Loucy (cell line): ENCODE data around the gene MINDY4B.

Experiments used
- H2AFZ ChIP-seq: fragments of 200-600 bp; sonication (generic); 2 replicates; pipeline ENCODE4 v1.6.0; 2016; ENCODE audit warnings: antibody characterized with exemption, mild to moderate bottlenecking, low read length, moderate library complexity
- H3F3A ChIP-seq: fragments of 200-600 bp; 2 replicates; pipeline ENCODE4 v1.6.0; 2016; ENCODE audit warnings: antibody characterized with exemption, low read depth, mild to moderate bottlenecking
- H3K27me3 ChIP-seq: fragments of 200-600 bp; sonication (generic); 2 replicates; pipeline ENCODE4 v1.6.1; 2014; ENCODE audit warnings: low read length, mild to moderate bottlenecking; ENCODE audit not compliant: insufficient read depth, poor library complexity, severe bottlenecking
- H3K36me3 ChIP-seq: fragments of 200-600 bp; sonication (generic); 2 replicates; pipeline ENCODE4 v1.6.1; 2016; ENCODE audit warnings: low read length; ENCODE audit not compliant: insufficient read depth
- H3K4me1 ChIP-seq: fragments of 200-600 bp; sonication (generic); 2 replicates; pipeline ENCODE4 v1.5.1; 2014; ENCODE audit warnings: low read length, mild to moderate bottlenecking; ENCODE audit not compliant: insufficient read depth, poor library complexity, severe bottlenecking
- H3K4me2 ChIP-seq: fragments of 200-600 bp; sonication (generic); 2 replicates; pipeline ENCODE4 v1.6.0; 2014; ENCODE audit warnings: antibody characterized with exemption, low read length, low read depth, mild to moderate bottlenecking; ENCODE audit not compliant: poor library complexity, severe bottlenecking
- H3K4me3 ChIP-seq: fragments of 200-600 bp; sonication (generic); 2 replicates; pipeline ENCODE4 v1.5.1; 2014; ENCODE audit warnings: low read length, mild to moderate bottlenecking, mixed read lengths; ENCODE audit not compliant: poor library complexity, severe bottlenecking
- H3K79me2 ChIP-seq: fragments of 200-600 bp; sonication (generic); 2 replicates; pipeline ENCODE4 v1.6.1; 2014; ENCODE audit warnings: low read length; ENCODE audit not compliant: insufficient read depth
- H3K9ac ChIP-seq: fragments of 200-600 bp; sonication (generic); 2 replicates; pipeline ENCODE4 v1.6.0; 2014; ENCODE audit warnings: mild to moderate bottlenecking, low read depth, low read length, moderate library complexity; ENCODE audit not compliant: poor library complexity, severe bottlenecking
- H3K9me2 ChIP-seq: fragments of 200-600 bp; sonication (generic); replicated peaks from 2 replicates; pipeline ENCODE4 v1.6.1; 2016; ENCODE audit warnings: low read depth, low read length, mixed read lengths
- H3K9me3 ChIP-seq: fragments of 200-600 bp; sonication (generic); 2 replicates; pipeline ENCODE4 v1.6.1; 2014; ENCODE audit warnings: mild to moderate bottlenecking, antibody characterized with exemption, low read length, low read depth; ENCODE audit not compliant: insufficient read depth
- H4K20me1 ChIP-seq: fragments of 200-600 bp; sonication (generic); 2 replicates; pipeline ENCODE4 v1.6.0; 2014; ENCODE audit warnings: antibody characterized with exemption, low read length, mild to moderate bottlenecking; ENCODE audit not compliant: insufficient read depth, poor library complexity, severe bottlenecking
- EZH2phosphoT487 ChIP-seq: fragments of 200-600 bp; IDR thresholded peaks from 2 replicates; pipeline ENCODE4 v1.6.1; 2018; ENCODE audit warnings: antibody characterized with exemption, mild to moderate bottlenecking, moderate library complexity, borderline replicate concordance
- TF ChIP-seq, protein P1 (sequence below): fragments of 200-600 bp; sonication (generic); conservative IDR thresholded peaks from 2 replicates; pipeline ENCODE4 v1.5.1; 2014; ENCODE audit warnings: mild to moderate bottlenecking, antibody characterized with exemption, low read length

Gene MINDY4B

DNA sequence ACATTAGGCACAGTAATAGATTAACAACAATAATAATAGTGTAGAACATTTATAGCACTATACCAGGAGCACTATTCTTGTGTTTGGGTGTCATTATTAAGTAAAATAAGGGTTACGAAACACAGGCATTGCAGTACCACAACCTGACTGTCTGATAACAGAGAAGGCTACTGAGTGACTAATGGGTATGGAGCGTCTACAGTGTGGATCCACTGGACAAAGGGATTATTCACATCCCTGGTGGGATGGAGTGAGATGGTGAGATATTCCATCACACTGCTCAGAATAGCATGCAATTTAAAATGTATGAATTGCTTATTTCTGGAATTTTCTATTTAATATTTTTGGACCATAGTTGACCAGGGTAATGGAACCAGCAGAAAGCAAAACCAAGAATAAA is 18.2 kb downstream of the MINDY4B start:
- H3K4me2 ChIP-seq, result no peak overlapping the region
- no peaks in the 10 kb centered on the region for H3K36me3 ChIP-seq
- no peaks in the 10 kb centered on the region for H4K20me1 ChIP-seq
- H3F3A ChIP-seq, result no peaks in the 10 kb centered on the region
- H3K4me3 ChIP-seq, result no peak overlapping the region
- no peaks in the 10 kb centered on the region for H3K9me3 ChIP-seq
- no peaks in the 10 kb centered on the region for H3K27me3 ChIP-seq
- H3K79me2 ChIP-seq, result no peaks in the 10 kb centered on the region
- no peak overlapping the region for H2AFZ ChIP-seq
- no peaks in the 10 kb centered on the region for H3K9me2 ChIP-seq
- H3K4me1 ChIP-seq, result no peaks in the 10 kb centered on the region
- TF ChIP-seq, protein P1, sequence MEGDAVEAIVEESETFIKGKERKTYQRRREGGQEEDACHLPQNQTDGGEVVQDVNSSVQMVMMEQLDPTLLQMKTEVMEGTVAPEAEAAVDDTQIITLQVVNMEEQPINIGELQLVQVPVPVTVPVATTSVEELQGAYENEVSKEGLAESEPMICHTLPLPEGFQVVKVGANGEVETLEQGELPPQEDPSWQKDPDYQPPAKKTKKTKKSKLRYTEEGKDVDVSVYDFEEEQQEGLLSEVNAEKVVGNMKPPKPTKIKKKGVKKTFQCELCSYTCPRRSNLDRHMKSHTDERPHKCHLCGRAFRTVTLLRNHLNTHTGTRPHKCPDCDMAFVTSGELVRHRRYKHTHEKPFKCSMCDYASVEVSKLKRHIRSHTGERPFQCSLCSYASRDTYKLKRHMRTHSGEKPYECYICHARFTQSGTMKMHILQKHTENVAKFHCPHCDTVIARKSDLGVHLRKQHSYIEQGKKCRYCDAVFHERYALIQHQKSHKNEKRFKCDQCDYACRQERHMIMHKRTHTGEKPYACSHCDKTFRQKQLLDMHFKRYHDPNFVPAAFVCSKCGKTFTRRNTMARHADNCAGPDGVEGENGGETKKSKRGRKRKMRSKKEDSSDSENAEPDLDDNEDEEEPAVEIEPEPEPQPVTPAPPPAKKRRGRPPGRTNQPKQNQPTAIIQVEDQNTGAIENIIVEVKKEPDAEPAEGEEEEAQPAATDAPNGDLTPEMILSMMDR, result no peak
- no peak for TF ChIP-seq EZH2phosphoT487
- H3K9ac ChIP-seq, result no peak overlapping the region

DNA sequence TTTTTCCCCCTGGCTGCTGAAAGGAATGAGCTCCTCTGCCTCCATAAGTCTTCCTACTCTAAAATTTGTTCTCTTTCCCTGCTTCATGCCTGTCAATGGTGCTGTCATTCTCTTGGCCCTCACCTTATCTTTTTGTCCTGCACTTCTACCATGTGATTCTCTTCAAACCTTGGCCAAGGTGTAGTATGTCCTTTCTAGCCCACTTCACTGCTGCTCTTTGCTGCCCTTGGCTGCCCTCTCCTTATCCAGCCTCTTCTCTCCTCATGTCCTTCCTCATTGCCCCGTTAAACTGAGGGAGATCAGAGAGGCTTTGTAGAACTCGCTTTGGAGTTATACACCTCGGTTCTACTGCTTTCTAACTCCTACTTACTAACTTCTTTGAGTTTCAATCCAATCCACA is 19.7 kb downstream of the MINDY4B start:
- H2AFZ ChIP-seq, result no peak overlapping the region
- no peak overlapping the region for H3K4me3 ChIP-seq
- no peaks in the 10 kb centered on the region for H3K27me3 ChIP-seq
- no peaks in the 10 kb centered on the region for H3K9me3 ChIP-seq
- H3K79me2 ChIP-seq, result no peaks in the 10 kb centered on the region
- no peaks in the 10 kb centered on the region for H3F3A ChIP-seq
- TF ChIP-seq, protein P1, result no peak
- TF ChIP-seq EZH2phosphoT487, result no peak
- H3K9ac ChIP-seq, result no peak overlapping the region
- H3K4me1 ChIP-seq, result no peaks in the 10 kb centered on the region
- H3K9me2 ChIP-seq, result no peaks in the 10 kb centered on the region
- H3K36me3 ChIP-seq, result no peaks in the 10 kb centered on the region
- no peak overlapping the region for H3K4me2 ChIP-seq
- H4K20me1 ChIP-seq, result no peaks in the 10 kb centered on the region

DNA sequence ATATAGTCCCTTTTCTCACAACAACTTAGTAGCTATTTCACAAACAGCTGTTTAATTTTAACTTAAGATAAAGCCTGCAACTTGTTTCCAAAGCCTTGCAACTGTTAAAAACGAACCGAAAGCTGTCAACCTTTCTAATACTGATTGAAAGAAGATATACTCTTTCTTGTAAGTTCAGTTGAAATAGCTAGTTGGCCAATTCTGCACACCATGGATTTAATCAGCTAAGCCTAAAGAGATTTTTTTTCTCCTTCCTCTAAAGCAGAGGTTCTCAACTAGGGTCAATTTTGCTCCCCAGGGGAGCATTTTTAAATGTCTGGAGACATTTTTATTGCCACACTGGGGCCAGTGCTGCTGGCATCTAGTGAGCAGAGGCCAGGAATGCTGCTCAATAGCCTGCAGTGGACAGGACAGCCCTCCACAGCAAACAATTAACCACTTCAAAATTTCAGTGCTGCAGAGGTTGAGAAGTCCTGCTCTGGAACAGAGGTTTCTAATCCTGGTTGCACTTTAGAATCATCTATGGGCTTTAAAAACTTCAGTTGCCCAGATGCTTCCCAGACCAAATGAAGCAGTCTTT is 26.2 kb downstream of the MINDY4B start:
- TF ChIP-seq EZH2phosphoT487, result no peak
- TF ChIP-seq, protein P1, result no peak
- H3K36me3 ChIP-seq, result no peaks in the 10 kb centered on the region
- no peaks in the 10 kb centered on the region for H3K79me2 ChIP-seq
- H3K4me2 ChIP-seq, result no peak overlapping the region
- no peaks in the 10 kb centered on the region for H3K4me1 ChIP-seq
- H2AFZ ChIP-seq, result no peak overlapping the region
- no peaks in the 10 kb centered on the region for H4K20me1 ChIP-seq
- H3K9ac ChIP-seq, result no peak overlapping the region
- H3F3A ChIP-seq, result no peaks in the 10 kb centered on the region
- H3K9me3 ChIP-seq, result no peaks in the 10 kb centered on the region
- H3K27me3 ChIP-seq, result no peaks in the 10 kb centered on the region
- no peak overlapping the region for H3K4me3 ChIP-seq
- H3K9me2 ChIP-seq, result no peaks in the 10 kb centered on the region
